H9 (cell line): ENCODE data around the gene APOOL. TPM values are rescaled to one million over a fixed set of nuclear protein-coding genes. Genes with fewer than 3 reads are reported as not detected.

Source experiments
- DNase-seq: peaks from one replicate; pipeline ENCODE4 v3.0.0-alpha.2; 2017
- H2AFZ ChIP-seq: one replicate; pipeline ENCODE4 v1.6.1; 2013; ENCODE audit warnings: mild to moderate bottlenecking, low read length, control low read depth, moderate library complexity
- H2AK5ac ChIP-seq: 2 replicates; pipeline ENCODE4 v1.6.1; 2013; ENCODE audit warnings: low read length, control low read depth, mixed read lengths; ENCODE audit not compliant: insufficient read length
- H2BK120ac ChIP-seq: one replicate; pipeline ENCODE4 v1.6.1; 2013; ENCODE audit warnings: low read depth, mild to moderate bottlenecking, low read length, control low read depth, inconsistent platforms; ENCODE audit not compliant: poor library complexity, severe bottlenecking
- H2BK12ac ChIP-seq: 2 replicates; pipeline ENCODE4 v1.6.1; 2013; ENCODE audit warnings: low read length, control low read depth, mixed read lengths, low read depth; ENCODE audit not compliant: insufficient read length
- H2BK15ac ChIP-seq: 2 replicates; pipeline ENCODE4 v1.6.1; 2013; ENCODE audit warnings: low read depth, low read length, control low read depth
- H2BK20ac ChIP-seq: one replicate; pipeline ENCODE4 v1.6.1; 2013; ENCODE audit warnings: low read depth, mild to moderate bottlenecking, low read length, control low read depth, inconsistent platforms; ENCODE audit not compliant: poor library complexity, severe bottlenecking
- H2BK5ac ChIP-seq: 2 replicates; pipeline ENCODE4 v1.6.1; 2013; ENCODE audit warnings: low read length, control low read depth, mixed read lengths; ENCODE audit not compliant: insufficient read length
- H3K14ac ChIP-seq: 2 replicates; pipeline ENCODE4 v1.6.1; 2013; ENCODE audit warnings: low read length, control low read depth; ENCODE audit not compliant: insufficient read depth
- H3K18ac ChIP-seq: 2 replicates; pipeline ENCODE4 v1.6.1; 2013; ENCODE audit warnings: low read depth, mild to moderate bottlenecking, mixed read lengths, low read length, control low read depth; ENCODE audit not compliant: insufficient read length
- H3K23ac ChIP-seq: 2 replicates; pipeline ENCODE4 v1.6.1; 2013; ENCODE audit warnings: low read length, control low read depth, mixed read lengths, low read depth; ENCODE audit not compliant: insufficient read length
- H3K23me2 ChIP-seq: 2 replicates; pipeline ENCODE4 v1.6.1; 2013; ENCODE audit warnings: low read depth, mild to moderate bottlenecking, mixed read lengths, low read length, control low read depth; ENCODE audit not compliant: insufficient read length, poor library complexity, severe bottlenecking
- H3K27ac ChIP-seq: 2 replicates; pipeline ENCODE4 v1.5.1; 2013; ENCODE audit warnings: low read length, control low read depth, mixed read lengths, low read depth; ENCODE audit not compliant: insufficient read length
- H3K27me3 ChIP-seq: 2 replicates; pipeline ENCODE4 v1.6.1; 2013; ENCODE audit warnings: low read length, control low read depth, inconsistent platforms; ENCODE audit not compliant: insufficient read depth
- H3K4ac ChIP-seq: 2 replicates; pipeline ENCODE4 v1.6.1; 2013; ENCODE audit warnings: low read depth, mild to moderate bottlenecking, control low read depth, inconsistent platforms, low read length, moderate library complexity
- H3K4me1 ChIP-seq: 2 replicates; pipeline ENCODE4 v1.6.1; 2013; ENCODE audit warnings: low read length, control low read depth, inconsistent platforms; ENCODE audit not compliant: insufficient read depth
- H3K4me2 ChIP-seq: 2 replicates; pipeline ENCODE4 v1.6.1; 2013; ENCODE audit warnings: low read length, control low read depth, mixed read lengths; ENCODE audit not compliant: insufficient read length, insufficient read depth
- H3K56ac ChIP-seq: 2 replicates; pipeline ENCODE4 v1.6.1; 2013; ENCODE audit warnings: low read depth, mild to moderate bottlenecking, mixed read lengths, low read length, control low read depth; ENCODE audit not compliant: insufficient read length
- H3K79me1 ChIP-seq: 2 replicates; pipeline ENCODE4 v1.6.1; 2013; ENCODE audit warnings: low read depth, mild to moderate bottlenecking, moderate library complexity, low read length, control low read depth, inconsistent platforms; ENCODE audit not compliant: insufficient read depth, poor library complexity, severe bottlenecking
- H3K79me2 ChIP-seq: 2 replicates; pipeline ENCODE4 v1.6.1; 2013; ENCODE audit warnings: low read length, control low read depth, inconsistent platforms; ENCODE audit not compliant: insufficient read depth
- H3K9ac ChIP-seq: 2 replicates; pipeline ENCODE4 v1.6.1; 2013; ENCODE audit warnings: low read length, control low read depth, mixed read lengths; ENCODE audit not compliant: insufficient read length; ENCODE audit errors: extremely low read depth
- H3K9me3 ChIP-seq: one replicate; pipeline ENCODE4 v1.6.1; 2013; ENCODE audit warnings: low read depth, low read length, inconsistent platforms; ENCODE audit not compliant: control insufficient read depth
- H3T11ph ChIP-seq: one replicate; pipeline ENCODE4 v1.6.1; 2013; ENCODE audit warnings: mild to moderate bottlenecking, low read length, control low read depth, inconsistent platforms
- H4K20me1 ChIP-seq: one replicate; pipeline ENCODE4 v1.6.1; 2013; ENCODE audit not compliant: control insufficient read depth, insufficient read length, insufficient read depth
- H4K5ac ChIP-seq: 2 replicates; pipeline ENCODE4 v1.6.1; 2013; ENCODE audit warnings: low read depth, mild to moderate bottlenecking, mixed read lengths, low read length, control low read depth; ENCODE audit not compliant: insufficient read length
- H4K8ac ChIP-seq: replicated peaks from 2 replicates; pipeline ENCODE4 v1.6.1; 2013; ENCODE audit warnings: low read length, control low read depth, mixed read lengths, low read depth; ENCODE audit not compliant: insufficient read length
- H4K91ac ChIP-seq: 2 replicates; pipeline ENCODE4 v1.6.1; 2013; ENCODE audit warnings: low read depth, mild to moderate bottlenecking, moderate library complexity, mixed read lengths, low read length, control low read depth; ENCODE audit not compliant: insufficient read length
- H3K27ac Mint-ChIP-seq, 3 experiments: 2 replicates in 2 of 3; 3 replicates in 1 of 3; pipeline ENCODE4 v1.8.0; 2020 to 2021; ENCODE audit warnings: mixed read lengths in 3 of 3, mild to moderate bottlenecking in 1 of 3, moderate library complexity in 1 of 3
- H3K27me3 Mint-ChIP-seq: 2 replicates; pipeline ENCODE4 v1.8.0; 2021; ENCODE audit warnings: low read depth, mild to moderate bottlenecking, moderate library complexity, mixed read lengths
- H3K36me3 Mint-ChIP-seq, 3 experiments: 2 replicates in 2 of 3; 3 replicates in 1 of 3; pipeline ENCODE4 v1.8.0; 2020 to 2021; ENCODE audit warnings: low read depth in 3 of 3, mixed read lengths in 3 of 3; ENCODE audit not compliant: insufficient read depth in 1 of 3
- H3K4me1 Mint-ChIP-seq, 2 experiments: 2 replicates each; pipeline ENCODE4 v1.8.0; 2020; ENCODE audit warnings: mixed read lengths in 2 of 2
- H3K4me3 Mint-ChIP-seq, 2 experiments: 2 replicates in 1 of 2; 3 replicates in 1 of 2; pipeline ENCODE4 v1.8.0; 2020 to 2021; ENCODE audit warnings: mild to moderate bottlenecking in 2 of 2, mixed read lengths in 2 of 2, moderate library complexity in 1 of 2
- H3K9me3 Mint-ChIP-seq, 2 experiments: 2 replicates in 1 of 2; 3 replicates in 1 of 2; pipeline ENCODE4 v1.8.0; 2020; ENCODE audit warnings: mild to moderate bottlenecking in 2 of 2, mixed read lengths in 2 of 2, moderate library complexity in 1 of 2
- CTCF ChIP-seq: fragments of 200-600 bp; sonication (generic); conservative IDR thresholded peaks from 3 replicates; pipeline ENCODE4 v1.8.0; 2021; ENCODE audit warnings: antibody characterized with exemption, mild to moderate bottlenecking
- WGBS: extraction: QIAGEN DNeasy Blood & Tissue Kit; methylation state at CpG from one replicate; pipeline ENCODE4 v1.1.7; 2013; ENCODE audit warnings: missing lambda C conversion rate, low lambda C conversion rate, mixed read lengths; ENCODE audit not compliant: insufficient read length; ENCODE audit errors: extremely low coverage; 5-methylcytosine and 5-hydroxymethylcytosine counted together
- total RNA-seq: library from RNA; stranded (reverse); gene quantifications from 2 replicates; pipeline ENCODE4 v1.2.1, GENCODE V29; 2021

The APOOL gene
- total RNA-seq, 1 experiment from 2014 or later, result 8.0 TPM

DNA sequence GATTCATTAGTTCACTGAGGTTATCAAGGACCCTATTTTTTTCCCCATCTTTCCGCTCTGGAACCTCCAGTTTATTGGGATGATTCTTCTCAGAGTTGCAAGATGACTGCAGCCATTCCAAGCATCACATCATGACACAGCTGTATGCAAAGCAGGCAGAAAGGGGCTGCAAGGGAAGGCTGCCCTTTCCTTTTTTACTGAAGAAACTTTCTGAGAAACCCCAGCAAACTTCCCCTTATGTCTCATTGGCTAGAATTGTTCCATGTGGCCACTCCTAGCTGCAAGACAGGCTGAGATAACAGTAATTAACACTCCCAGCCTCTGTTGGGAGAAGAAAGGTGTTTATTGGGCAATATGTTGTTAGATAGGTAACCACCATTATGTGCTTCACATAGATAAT is 137.3 kb downstream of the APOOL start:
- Histone ChIP-seq H3T11ph (no peak overlapping the region), H2AK5ac (no peak overlapping the region), H3K4me1 (no peaks in the 10 kb centered on the region), H2BK20ac (no peak overlapping the region), H4K91ac (no peak overlapping the region), H3K23ac (no peak overlapping the region), H2BK12ac (no peak overlapping the region), H3K27me3 (no peaks in the 10 kb centered on the region), H3K27ac (no peak overlapping the region), H4K5ac (no peak overlapping the region), H4K8ac (no peak overlapping the region), H3K4me2 (no peak overlapping the region), H3K4ac (no peak overlapping the region), H3K9me3 (peaks cover 17% of the 10 kb centered on the region), H2BK120ac (no peak overlapping the region), H3K9ac (no peak overlapping the region), H3K18ac (no peak overlapping the region), H3K14ac (no peak overlapping the region), H3K79me2 (no peaks in the 10 kb centered on the region), H3K79me1 (no peaks in the 10 kb centered on the region), H4K20me1 (no peaks in the 10 kb centered on the region), H2BK5ac (no peak overlapping the region), H2BK15ac (no peak overlapping the region), H3K23me2 (no peaks in the 10 kb centered on the region), H2AFZ (no peak overlapping the region), H3K56ac (no peak overlapping the region)
- H3K4me1 Mint-ChIP-seq, result no peaks in the 10 kb centered on the region
- H3K27me3 Mint-ChIP-seq, result no peaks in the 10 kb centered on the region
- H3K36me3 Mint-ChIP-seq, result no peaks in the 10 kb centered on the region
- no peak for DNase-seq
- H3K9me3 Mint-ChIP-seq, result peaks cover 26 to 30% of the 10 kb centered on the region in 2 experiments
- TF ChIP-seq CTCF, result no peak
- WGBS, result no CpG with 5 or more reads among the region's 1 CpG
- no peak overlapping the region for H3K27ac Mint-ChIP-seq
- H3K4me3 Mint-ChIP-seq, result no peak overlapping the region

Other genes with a start within 250 kb of the APOOL start
- gene SATL1, start 239.9 kb downstream of the APOOL start, total RNA-seq, result 0.18 and 0.31 TPM in 2 replicates
- gene ZNF711, start 240.1 kb downstream of the APOOL start, total RNA-seq, result 13.5 and 14.9 TPM in 2 replicates